ENCODE results near the gene CCDC170.

- TF ChIP-seq POLR2A (IDR thresholded peaks at IDR 0.05; ENCODE audit: low read length) = no peak
- TF ChIP-seq GATA1 (IDR thresholded peaks at IDR 0.05; ENCODE audit: low read depth, low read length) = no peak
Observed at GRCh38 chr6:151478670-151479069, 15.1 kb upstream of the CCDC170 start.
